H1 (cell line): ENCODE measurements around the gene APLP1.

ENCODE experiments used
- BRCA1 ChIP-seq: IDR thresholded peaks from 2 replicates; pipeline ENCODE4 v1.6.1; 2012; ENCODE audit warnings: low read depth, low read length, improper control_type of control experiment
- CTCF ChIP-seq, 3 experiments: IDR thresholded peaks; 1 replicate in 2 of 3; 2 replicates in 1 of 3; pipeline versions ENCODE4 v1.5.1 to v1.6.1; 2011; ENCODE audit warnings: low read length in 3 of 3, mild to moderate bottlenecking in 3 of 3, inconsistent platforms in 2 of 3, low read depth in 1 of 3, moderate library complexity in 1 of 3; ENCODE audit not compliant: insufficient read depth in 1 of 3; ENCODE audit errors: control extremely low read depth in 1 of 3
- EZH2 ChIP-seq: fragments of 200-600 bp; sonication (generic); IDR thresholded peaks from 2 replicates; pipeline ENCODE4 v1.7.1; 2012; ENCODE audit warnings: low read depth, mild to moderate bottlenecking, moderate library complexity, low read length, inconsistent platforms; ENCODE audit not compliant: severe bottlenecking
- SP2 ChIP-seq: IDR thresholded peaks from 2 replicates; pipeline ENCODE4 v1.6.1; 2012; ENCODE audit warnings: mild to moderate bottlenecking, low read length, inconsistent platforms
- SRF ChIP-seq: IDR thresholded peaks from 2 replicates; pipeline ENCODE4 v1.6.1; 2011; ENCODE audit warnings: mild to moderate bottlenecking, low read depth, low read length, moderate library complexity
- YY1 ChIP-seq: IDR thresholded peaks from 2 replicates; pipeline ENCODE4 v1.6.1; 2011; ENCODE audit warnings: low read depth, mild to moderate bottlenecking, low read length
- ZNF274 ChIP-seq: IDR thresholded peaks from 2 replicates; pipeline ENCODE4 v1.7.0; 2012; ENCODE audit warnings: low read length, borderline replicate concordance; ENCODE audit errors: extremely low read depth

DNA sequence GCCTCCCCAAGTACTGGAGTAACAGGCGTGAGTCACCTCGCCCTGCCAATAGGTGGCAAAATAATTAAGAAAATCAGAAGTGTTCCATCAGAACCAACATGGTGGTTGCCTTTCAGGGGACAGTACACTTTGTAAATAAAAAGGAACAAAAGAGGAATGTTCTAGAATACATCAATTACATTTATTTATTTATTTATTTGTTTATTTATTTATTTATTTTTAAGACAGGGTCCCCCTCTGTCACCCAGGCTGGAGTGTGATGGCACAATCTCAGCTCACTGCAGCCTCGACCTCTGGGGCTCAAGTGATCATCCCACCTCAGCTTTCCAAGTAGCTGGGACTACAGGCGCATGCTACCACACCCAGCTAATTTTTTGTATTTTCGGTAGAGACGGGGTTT lies 52.6 kb downstream of the APLP1 start:
- TF ChIP-seq CTCF (IDR thresholded peaks at IDR 0.05; ENCODE audit: control extremely low read depth in 1 of 3, insufficient read depth in 1 of 3, low read depth in 1 of 3, low read length in 3 of 3): no peak
- no peak for TF ChIP-seq YY1
- TF ChIP-seq SRF: no peak
- no peak for TF ChIP-seq ZNF274
- TF ChIP-seq SP2: no peak
- no peak for TF ChIP-seq BRCA1
- no peak for TF ChIP-seq EZH2
